Measurements from ENCODE around the gene PPP2R2C.

Gene PPP2R2C

GRCh38 chr4:6320663-6321062, 151.8 kb downstream of the PPP2R2C start (continued):
- no peak for TF ChIP-seq ZNF433 (tag by site-specific recombination; IDR thresholded peaks at IDR 0.05; ENCODE audit: low read depth)
- TF ChIP-seq, protein P1, sequence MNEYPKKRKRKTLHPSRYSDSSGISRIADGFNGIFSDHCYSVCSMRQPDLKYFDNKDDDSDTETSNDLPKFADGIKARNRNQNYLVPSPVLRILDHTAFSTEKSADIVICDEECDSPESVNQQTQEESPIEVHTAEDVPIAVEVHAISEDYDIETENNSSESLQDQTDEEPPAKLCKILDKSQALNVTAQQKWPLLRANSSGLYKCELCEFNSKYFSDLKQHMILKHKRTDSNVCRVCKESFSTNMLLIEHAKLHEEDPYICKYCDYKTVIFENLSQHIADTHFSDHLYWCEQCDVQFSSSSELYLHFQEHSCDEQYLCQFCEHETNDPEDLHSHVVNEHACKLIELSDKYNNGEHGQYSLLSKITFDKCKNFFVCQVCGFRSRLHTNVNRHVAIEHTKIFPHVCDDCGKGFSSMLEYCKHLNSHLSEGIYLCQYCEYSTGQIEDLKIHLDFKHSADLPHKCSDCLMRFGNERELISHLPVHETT (tag by site-specific recombination; IDR thresholded peaks at IDR 0.05) = no peak

- Histone ChIP-seq H3K27ac (ENCODE audit: extremely low read depth, low read depth, low read length) (no peak overlapping the region), H3K4me1 (ENCODE audit: control insufficient read depth, insufficient read depth, low read length) (no peaks in the 10 kb centered on the region), H3K4me3 (ENCODE audit: low read depth, low read length) (no peak overlapping the region), H3K36me3 (ENCODE audit: control insufficient read depth in 2 of 2, insufficient read depth in 1 of 2, low read length in 2 of 2) (peaks cover 0 to 38% of the 10 kb centered on the region in 2 experiments; a peak in 1 of 3 replicates), H3K9me3 (ENCODE audit: control insufficient read depth, insufficient read depth, low read depth, low read length) (no peaks in the 10 kb centered on the region)
- TF ChIP-seq ZSCAN4 (tag by site-specific recombination; IDR thresholded peaks at IDR 0.05) (no peak), ZNF664 (tag by site-specific recombination; IDR thresholded peaks at IDR 0.05) (no peak), ZNF23 (tag by site-specific recombination; IDR thresholded peaks at IDR 0.05; ENCODE audit: borderline replicate concordance) (no peak)
- POLR2A ChIA-PET = no interaction called here
- CTCF ChIA-PET = interaction anchor here (0.9 to 1.6 kb wide), 4 partner anchors 9 to 70 kb away, joined by 3 to 8 read pairs (median 4); no protein-coding TSS in a partner anchor
Observed at GRCh38 chr4:6319530-6320150, 152.8 kb downstream of the PPP2R2C start.

GRCh38 chr4:6318206-6318605, 154.2 kb downstream of the PPP2R2C start:
- TF ChIP-seq WT1 (tag by site-specific recombination; IDR thresholded peaks at IDR 0.05) (no peak), ATF2 (tag by site-specific recombination; IDR thresholded peaks at IDR 0.05; ENCODE audit: low read depth) (no peak), ZNF132 (tag by site-specific recombination; IDR thresholded peaks at IDR 0.05; ENCODE audit: borderline replicate concordance) (no peak), ZNF521 (tag by site-specific recombination; IDR thresholded peaks at IDR 0.05) (no peak), ZNF776 (tag by site-specific recombination; IDR thresholded peaks at IDR 0.05; ENCODE audit: borderline replicate concordance) (no peak), ZNF350 (tag by site-specific recombination; IDR thresholded peaks at IDR 0.05) (no peak), ZNF302 (tag by site-specific recombination; IDR thresholded peaks at IDR 0.05; ENCODE audit: low read depth) (no peak), ZNF629 (tag by site-specific recombination; IDR thresholded peaks at IDR 0.05) (no peak), KLF16 (tag by site-specific recombination; IDR thresholded peaks at IDR 0.05) (no peak), RBAK (tag by site-specific recombination; IDR thresholded peaks at IDR 0.05) (no peak)
- no peaks in the 10 kb centered on the region for H3K9me3 ChIP-seq (ENCODE audit: control insufficient read depth, insufficient read depth, low read depth, low read length)
- ChIA-PET POLR2A (no interaction called here), CTCF (no interaction called here)
- no peak overlapping the region for H3K27ac ChIP-seq (ENCODE audit: extremely low read depth, low read depth, low read length)
- H3K4me3 ChIP-seq (ENCODE audit: low read depth, low read length) = no peak overlapping the region
- peaks cover 0 to 36% of the 10 kb centered on the region in 2 experiments; a peak in 1 of 3 replicates for H3K36me3 ChIP-seq (ENCODE audit: control insufficient read depth in 2 of 2, insufficient read depth in 1 of 2, low read length in 2 of 2)
- no peaks in the 10 kb centered on the region for H3K4me1 ChIP-seq (ENCODE audit: control insufficient read depth, insufficient read depth, low read length)

- no peaks in the 10 kb centered on the region for H3K4me1 ChIP-seq (ENCODE audit: control insufficient read depth, insufficient read depth, low read length)
- H3K9me3 ChIP-seq (ENCODE audit: control insufficient read depth, insufficient read depth, low read depth, low read length) = no peaks in the 10 kb centered on the region
- peaks cover 0 to 19% of the 10 kb centered on the region in 2 experiments; a peak in 1 of 3 replicates for H3K36me3 ChIP-seq (ENCODE audit: control insufficient read depth in 2 of 2, insufficient read depth in 1 of 2, low read length in 2 of 2)
- ChIA-PET CTCF (interaction anchor here (0.7 kb wide), 1 partner anchor 11 kb away, joined by 3 read pairs; no protein-coding TSS in a partner anchor), POLR2A (no interaction called here)
- H3K4me3 ChIP-seq (ENCODE audit: low read depth, low read length) = no peak overlapping the region
- no peak overlapping the region for H3K27ac ChIP-seq (ENCODE audit: extremely low read depth, low read depth, low read length)
- TF ChIP-seq ZFHX2 (tag by site-specific recombination; conservative IDR thresholded peaks at IDR 0.05) (no peak), ZNF302 (tag by site-specific recombination; IDR thresholded peaks at IDR 0.05; ENCODE audit: low read depth) (no peak), ZNF621 (tag by site-specific recombination; IDR thresholded peaks at IDR 0.05) (no peak), TCF7L2 (IDR thresholded peaks at IDR 0.05; ENCODE audit: borderline replicate concordance, low read depth, low read length) (no peak)
- TF ChIP-seq, protein P2, sequence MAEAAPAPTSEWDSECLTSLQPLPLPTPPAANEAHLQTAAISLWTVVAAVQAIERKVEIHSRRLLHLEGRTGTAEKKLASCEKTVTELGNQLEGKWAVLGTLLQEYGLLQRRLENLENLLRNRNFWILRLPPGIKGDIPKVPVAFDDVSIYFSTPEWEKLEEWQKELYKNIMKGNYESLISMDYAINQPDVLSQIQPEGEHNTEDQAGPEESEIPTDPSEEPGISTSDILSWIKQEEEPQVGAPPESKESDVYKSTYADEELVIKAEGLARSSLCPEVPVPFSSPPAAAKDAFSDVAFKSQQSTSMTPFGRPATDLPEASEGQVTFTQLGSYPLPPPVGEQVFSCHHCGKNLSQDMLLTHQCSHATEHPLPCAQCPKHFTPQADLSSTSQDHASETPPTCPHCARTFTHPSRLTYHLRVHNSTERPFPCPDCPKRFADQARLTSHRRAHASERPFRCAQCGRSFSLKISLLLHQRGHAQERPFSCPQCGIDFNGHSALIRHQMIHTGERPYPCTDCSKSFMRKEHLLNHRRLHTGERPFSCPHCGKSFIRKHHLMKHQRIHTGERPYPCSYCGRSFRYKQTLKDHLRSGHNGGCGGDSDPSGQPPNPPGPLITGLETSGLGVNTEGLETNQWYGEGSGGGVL (tag by site-specific recombination; IDR thresholded peaks at IDR 0.05) = no peak
- TF ChIP-seq, protein P3, sequence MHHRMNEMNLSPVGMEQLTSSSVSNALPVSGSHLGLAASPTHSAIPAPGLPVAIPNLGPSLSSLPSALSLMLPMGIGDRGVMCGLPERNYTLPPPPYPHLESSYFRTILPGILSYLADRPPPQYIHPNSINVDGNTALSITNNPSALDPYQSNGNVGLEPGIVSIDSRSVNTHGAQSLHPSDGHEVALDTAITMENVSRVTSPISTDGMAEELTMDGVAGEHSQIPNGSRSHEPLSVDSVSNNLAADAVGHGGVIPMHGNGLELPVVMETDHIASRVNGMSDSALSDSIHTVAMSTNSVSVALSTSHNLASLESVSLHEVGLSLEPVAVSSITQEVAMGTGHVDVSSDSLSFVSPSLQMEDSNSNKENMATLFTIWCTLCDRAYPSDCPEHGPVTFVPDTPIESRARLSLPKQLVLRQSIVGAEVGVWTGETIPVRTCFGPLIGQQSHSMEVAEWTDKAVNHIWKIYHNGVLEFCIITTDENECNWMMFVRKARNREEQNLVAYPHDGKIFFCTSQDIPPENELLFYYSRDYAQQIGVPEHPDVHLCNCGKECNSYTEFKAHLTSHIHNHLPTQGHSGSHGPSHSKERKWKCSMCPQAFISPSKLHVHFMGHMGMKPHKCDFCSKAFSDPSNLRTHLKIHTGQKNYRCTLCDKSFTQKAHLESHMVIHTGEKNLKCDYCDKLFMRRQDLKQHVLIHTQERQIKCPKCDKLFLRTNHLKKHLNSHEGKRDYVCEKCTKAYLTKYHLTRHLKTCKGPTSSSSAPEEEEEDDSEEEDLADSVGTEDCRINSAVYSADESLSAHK (tag by site-specific recombination; IDR thresholded peaks at IDR 0.05) = no peak
Observed at GRCh38 chr4:6316461-6317003, 155.9 kb downstream of the PPP2R2C start.
